ENCODE results near the gene KIF1A. TPM values are rescaled to one million over a fixed set of nuclear protein-coding genes. Genes with fewer than 3 reads are reported as not detected.
A peak's percentile ranks its signal among the peaks of the same experiment; 100 is the strongest.

The KIF1A gene
- total and polyA plus RNA-seq, 2 of the 13 experiments (the other 11 are each of a cell fraction or from before 2014, with no cell fraction given): 0.01 TPM; not detected in 1

GRCh38 chr2:240840435-240841060, 20.5 kb upstream of the KIF1A start (continued):
- no peak for TF ChIP-seq STAT6 (CRISPR knock-in tag; IDR thresholded peaks at IDR 0.05; ENCODE audit: borderline replicate concordance)
- TF ChIP-seq STAG1 (CRISPR knock-in tag; IDR thresholded peaks at IDR 0.05): peak; percentile 90
- no peak for TF ChIP-seq PLRG1 (conservative IDR thresholded peaks at IDR 0.05)
- peak; percentile 70; the same call in 1 of the 2 replicates for TF ChIP-seq ZNF331 (CRISPR knock-in tag; IDR thresholded peaks at IDR 0.05)
- no peak for TF ChIP-seq ZNF737 (CRISPR knock-in tag; IDR thresholded peaks at IDR 0.05; ENCODE audit: borderline replicate concordance)
- no peak for TF ChIP-seq SIN3B (IDR thresholded peaks at IDR 0.05; ENCODE audit: low read length)
- TF ChIP-seq ZNF652 (CRISPR knock-in tag; IDR thresholded peaks at IDR 0.05; ENCODE audit: borderline replicate concordance, low read depth): no peak
- TF ChIP-seq YEATS4 (CRISPR knock-in tag; IDR thresholded peaks at IDR 0.05; ENCODE audit: borderline replicate concordance): no peak
- TF ChIP-seq, protein P1, sequence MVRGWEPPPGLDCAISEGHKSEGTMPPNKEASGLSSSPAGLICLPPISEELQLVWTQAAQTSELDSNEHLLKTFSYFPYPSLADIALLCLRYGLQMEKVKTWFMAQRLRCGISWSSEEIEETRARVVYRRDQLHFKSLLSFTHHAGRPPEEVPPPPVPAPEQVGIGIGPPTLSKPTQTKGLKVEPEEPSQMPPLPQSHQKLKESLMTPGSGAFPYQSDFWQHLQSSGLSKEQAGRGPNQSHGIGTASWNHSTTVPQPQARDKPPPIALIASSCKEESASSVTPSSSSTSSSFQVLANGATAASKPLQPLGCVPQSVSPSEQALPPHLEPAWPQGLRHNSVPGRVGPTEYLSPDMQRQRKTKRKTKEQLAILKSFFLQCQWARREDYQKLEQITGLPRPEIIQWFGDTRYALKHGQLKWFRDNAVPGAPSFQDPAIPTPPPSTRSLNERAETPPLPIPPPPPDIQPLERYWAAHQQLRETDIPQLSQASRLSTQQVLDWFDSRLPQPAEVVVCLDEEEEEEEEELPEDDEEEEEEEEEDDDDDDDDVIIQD (CRISPR knock-in tag; IDR thresholded peaks at IDR 0.05; ENCODE audit: low read depth): 0 out of 2 replicates have a peak, but pooled peaks have one; percentile 47
- no peak for TF ChIP-seq U2AF1 (optimal IDR thresholded peaks at IDR 0.05; ENCODE audit: low read depth, low read length)
- TF ChIP-seq ZFP62 (CRISPR knock-in tag; IDR thresholded peaks at IDR 0.05): no peak
- no peak for TF ChIP-seq NFRKB (IDR thresholded peaks at IDR 0.05)
- peak; percentile 74; the same call in 1 of the 2 replicates for TF ChIP-seq SALL2 (CRISPR knock-in tag; IDR thresholded peaks at IDR 0.05)
- no peak; the same call in 1 of the 2 replicates for TF ChIP-seq ZNF644 (CRISPR knock-in tag; IDR thresholded peaks at IDR 0.05; ENCODE audit: low read depth)
- peak; percentile 44; the same call in 1 of the 2 replicates for TF ChIP-seq CBX5 (CRISPR knock-in tag; IDR thresholded peaks at IDR 0.05; ENCODE audit: borderline replicate concordance)
- TF ChIP-seq E2F5 (CRISPR knock-in tag; conservative IDR thresholded peaks at IDR 0.05): no peak
- TF ChIP-seq TEAD3 (CRISPR knock-in tag; optimal IDR thresholded peaks at IDR 0.05; ENCODE audit: borderline replicate concordance): peak; percentile 67
- TF ChIP-seq GPN1 (CRISPR knock-in tag; IDR thresholded peaks at IDR 0.05; ENCODE audit: borderline replicate concordance): no peak; the same call in 1 of the 2 replicates
- TF ChIP-seq THYN1 (CRISPR knock-in tag; IDR thresholded peaks at IDR 0.05; ENCODE audit: borderline replicate concordance, low read depth): no peak
- TF ChIP-seq, protein P2, sequence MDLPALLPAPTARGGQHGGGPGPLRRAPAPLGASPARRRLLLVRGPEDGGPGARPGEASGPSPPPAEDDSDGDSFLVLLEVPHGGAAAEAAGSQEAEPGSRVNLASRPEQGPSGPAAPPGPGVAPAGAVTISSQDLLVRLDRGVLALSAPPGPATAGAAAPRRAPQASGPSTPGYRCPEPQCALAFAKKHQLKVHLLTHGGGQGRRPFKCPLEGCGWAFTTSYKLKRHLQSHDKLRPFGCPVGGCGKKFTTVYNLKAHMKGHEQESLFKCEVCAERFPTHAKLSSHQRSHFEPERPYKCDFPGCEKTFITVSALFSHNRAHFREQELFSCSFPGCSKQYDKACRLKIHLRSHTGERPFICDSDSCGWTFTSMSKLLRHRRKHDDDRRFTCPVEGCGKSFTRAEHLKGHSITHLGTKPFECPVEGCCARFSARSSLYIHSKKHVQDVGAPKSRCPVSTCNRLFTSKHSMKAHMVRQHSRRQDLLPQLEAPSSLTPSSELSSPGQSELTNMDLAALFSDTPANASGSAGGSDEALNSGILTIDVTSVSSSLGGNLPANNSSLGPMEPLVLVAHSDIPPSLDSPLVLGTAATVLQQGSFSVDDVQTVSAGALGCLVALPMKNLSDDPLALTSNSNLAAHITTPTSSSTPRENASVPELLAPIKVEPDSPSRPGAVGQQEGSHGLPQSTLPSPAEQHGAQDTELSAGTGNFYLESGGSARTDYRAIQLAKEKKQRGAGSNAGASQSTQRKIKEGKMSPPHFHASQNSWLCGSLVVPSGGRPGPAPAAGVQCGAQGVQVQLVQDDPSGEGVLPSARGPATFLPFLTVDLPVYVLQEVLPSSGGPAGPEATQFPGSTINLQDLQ (CRISPR knock-in tag; IDR thresholded peaks at IDR 0.05): no peak
- TF ChIP-seq, protein P3, sequence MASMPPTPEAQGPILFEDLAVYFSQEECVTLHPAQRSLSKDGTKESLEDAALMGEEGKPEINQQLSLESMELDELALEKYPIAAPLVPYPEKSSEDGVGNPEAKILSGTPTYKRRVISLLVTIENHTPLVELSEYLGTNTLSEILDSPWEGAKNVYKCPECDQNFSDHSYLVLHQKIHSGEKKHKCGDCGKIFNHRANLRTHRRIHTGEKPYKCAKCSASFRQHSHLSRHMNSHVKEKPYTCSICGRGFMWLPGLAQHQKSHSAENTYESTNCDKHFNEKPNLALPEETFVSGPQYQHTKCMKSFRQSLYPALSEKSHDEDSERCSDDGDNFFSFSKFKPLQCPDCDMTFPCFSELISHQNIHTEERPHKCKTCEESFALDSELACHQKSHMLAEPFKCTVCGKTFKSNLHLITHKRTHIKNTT (CRISPR knock-in tag; IDR thresholded peaks at IDR 0.05): no peak
- peak; percentile 59; the same call in 1 of the 2 replicates for TF ChIP-seq ERF (CRISPR knock-in tag; IDR thresholded peaks at IDR 0.05)
- no peak for TF ChIP-seq ZNF44 (CRISPR knock-in tag; IDR thresholded peaks at IDR 0.05)
